Measurements from ENCODE around the gene TBC1D22A.
"Not testable (repeated sequence)": the region's sequence is repeated elsewhere in the genome, so short reads cannot be mapped to it uniquely, and the experiment has no call there.

Gene TBC1D22A

GRCh38 chr22:47123827-47124442 is 361.5 kb downstream of the TBC1D22A start:
- no peak for DNase-seq (ENCODE audit: low spot score)

DNA sequence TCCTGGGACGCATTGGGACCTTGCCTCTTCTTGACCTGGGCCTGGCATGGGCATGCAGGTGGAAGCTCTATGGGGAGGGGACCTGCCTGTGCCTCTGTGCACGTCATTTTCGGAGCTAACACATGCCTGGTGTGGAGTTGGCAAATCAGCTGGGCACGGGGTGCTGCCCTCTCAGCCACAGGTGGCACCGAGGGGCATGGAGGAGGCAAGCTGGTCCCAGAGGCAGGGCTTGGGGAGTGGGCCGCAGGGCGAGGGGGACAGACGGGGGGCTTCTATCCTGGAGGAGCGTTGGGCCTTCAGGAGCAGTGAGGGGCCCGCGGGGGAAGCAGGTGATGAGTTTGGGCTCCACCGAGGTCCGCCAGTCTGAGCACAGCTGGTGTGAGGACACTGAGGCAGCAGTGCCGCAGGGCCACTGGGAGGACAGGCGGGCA is 362.0 kb downstream of the TBC1D22A start:
- DNase-seq (ENCODE audit: low spot score) = no peak

DNA sequence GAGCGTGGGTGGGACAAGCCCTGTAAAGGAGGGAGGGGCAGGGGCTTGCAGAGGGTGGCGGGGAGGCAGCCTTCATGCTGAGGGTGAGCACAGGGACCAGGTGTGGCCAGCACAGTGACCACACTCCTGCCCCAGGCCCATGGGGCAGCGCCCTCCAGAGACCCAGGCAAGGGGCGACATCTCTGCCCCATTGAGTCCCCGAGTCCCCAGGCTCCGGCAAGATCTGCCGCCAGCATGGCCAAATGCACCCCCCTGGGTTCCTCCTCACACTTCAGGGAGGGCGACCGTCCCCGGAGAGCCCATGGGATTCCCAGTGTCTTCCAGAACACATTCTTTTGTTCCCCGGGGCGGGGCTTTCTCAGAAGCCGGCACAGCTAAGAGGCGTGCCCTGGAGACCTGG is 362.5 kb downstream of the TBC1D22A start:
- no peak for DNase-seq (ENCODE audit: low spot score)

DNA sequence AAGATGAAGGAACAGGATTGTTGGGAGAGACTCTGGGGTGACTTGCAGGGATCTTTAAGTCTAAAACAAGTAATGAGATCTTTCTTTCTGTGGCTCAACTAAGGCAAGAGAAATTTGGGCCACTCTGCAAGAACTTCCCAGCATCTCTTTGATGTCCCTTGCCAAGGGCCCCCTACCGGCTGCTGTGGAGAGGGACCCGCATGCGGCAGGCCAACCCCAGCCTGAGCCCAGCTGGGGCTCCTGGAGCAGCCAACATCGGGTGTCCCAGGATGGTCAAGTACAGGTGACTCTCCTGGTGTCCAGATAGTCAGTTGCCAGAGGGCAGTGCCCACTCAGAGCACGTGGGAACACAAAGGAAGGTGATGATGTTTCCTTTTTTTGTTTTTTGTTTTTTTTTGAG is 363.2 kb downstream of the TBC1D22A start:
- DNase-seq (ENCODE audit: low spot score) = peak; percentile 20

- no peak for DNase-seq (ENCODE audit: low spot score)
These were observed 363.9 kb downstream of the TBC1D22A start for GRCh38 chr22:47126344-47126811.

GRCh38 chr22:47127441-47127871 is 365.0 kb downstream of the TBC1D22A start:
- no peak for DNase-seq (ENCODE audit: low spot score)

- no peak for DNase-seq (ENCODE audit: low spot score)
These were observed 365.8 kb downstream of the TBC1D22A start for GRCh38 chr22:47128216-47128615.

DNA sequence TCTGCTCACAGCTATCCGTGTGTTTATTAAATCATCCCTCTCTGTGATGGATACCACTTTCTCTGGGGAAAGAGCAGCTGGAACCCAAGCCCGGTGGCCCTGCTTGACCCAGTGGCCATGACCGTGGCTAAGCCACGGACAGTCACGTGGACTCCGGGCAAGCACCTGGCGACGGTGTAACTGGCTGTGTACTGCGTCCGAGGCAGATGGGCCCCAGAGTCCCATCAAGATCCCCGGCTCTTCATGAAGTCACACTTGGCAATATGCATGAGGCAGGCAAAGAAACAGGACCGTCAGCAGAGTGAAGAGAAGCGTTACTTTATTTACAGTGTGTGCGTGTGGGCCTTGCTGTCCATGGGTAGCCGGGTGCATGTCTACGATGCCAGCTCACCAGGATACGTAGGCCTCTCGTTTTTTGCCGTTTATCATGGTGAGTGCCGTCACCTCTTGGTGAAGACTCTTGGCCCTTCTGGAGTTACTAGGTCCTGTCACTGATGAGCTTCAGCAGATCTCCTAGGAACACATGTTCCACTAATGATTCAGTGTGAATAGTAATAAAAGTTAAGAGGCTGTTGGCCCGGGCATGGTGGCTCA is 366.3 kb downstream of the TBC1D22A start:
- DNase-seq (ENCODE audit: low spot score) = no peak

- peak; percentile 85 for DNase-seq (ENCODE audit: low spot score)
These were observed 367.6 kb downstream of the TBC1D22A start for GRCh38 chr22:47129902-47130635.

- DNase-seq (ENCODE audit: low spot score) = no peak
These were observed 368.6 kb downstream of the TBC1D22A start for GRCh38 chr22:47130883-47131631.

DNA sequence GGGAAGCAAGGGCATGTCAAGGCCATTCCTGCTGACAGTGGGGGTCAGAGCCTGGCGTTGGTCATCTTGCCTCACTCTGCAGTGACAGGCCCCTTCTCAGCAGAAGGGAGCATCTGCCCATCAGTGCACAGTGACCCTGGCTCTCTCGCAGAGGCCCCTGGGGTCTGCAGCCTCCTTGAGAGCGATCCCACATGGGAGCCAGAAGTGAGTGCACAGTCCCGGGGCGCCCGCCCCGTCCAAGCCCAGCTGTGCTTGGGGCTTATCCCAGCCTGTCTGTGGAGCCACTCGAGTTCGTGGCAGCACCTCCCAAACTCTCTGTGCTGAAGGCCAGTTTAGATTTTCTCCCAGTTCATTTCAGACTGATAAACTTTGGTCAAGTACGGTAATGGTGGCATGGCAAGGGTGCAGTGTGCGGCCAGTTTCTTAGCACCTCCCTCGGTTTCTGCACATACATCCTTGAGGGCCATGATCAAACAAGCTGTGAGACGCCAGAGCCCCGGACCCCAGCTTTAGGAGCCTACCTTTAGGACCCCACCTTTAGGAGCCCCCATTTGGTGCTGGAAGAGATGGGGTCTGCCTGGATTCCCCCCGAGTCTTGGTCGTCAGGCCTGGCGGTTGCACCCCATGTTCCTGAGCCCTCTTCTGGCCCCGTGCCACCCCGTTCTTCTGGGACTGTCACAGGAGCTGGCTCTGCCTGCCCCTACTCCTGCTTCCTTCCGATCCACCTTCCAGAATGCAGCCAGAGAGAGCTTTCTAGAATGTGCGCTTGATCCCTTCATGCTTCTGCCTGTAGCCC is 369.4 kb downstream of the TBC1D22A start:
- DNase-seq (ENCODE audit: low spot score) = no peak

- DNase-seq (ENCODE audit: low spot score) = no peak
These were observed 370.0 kb downstream of the TBC1D22A start for GRCh38 chr22:47132428-47132825.

DNA sequence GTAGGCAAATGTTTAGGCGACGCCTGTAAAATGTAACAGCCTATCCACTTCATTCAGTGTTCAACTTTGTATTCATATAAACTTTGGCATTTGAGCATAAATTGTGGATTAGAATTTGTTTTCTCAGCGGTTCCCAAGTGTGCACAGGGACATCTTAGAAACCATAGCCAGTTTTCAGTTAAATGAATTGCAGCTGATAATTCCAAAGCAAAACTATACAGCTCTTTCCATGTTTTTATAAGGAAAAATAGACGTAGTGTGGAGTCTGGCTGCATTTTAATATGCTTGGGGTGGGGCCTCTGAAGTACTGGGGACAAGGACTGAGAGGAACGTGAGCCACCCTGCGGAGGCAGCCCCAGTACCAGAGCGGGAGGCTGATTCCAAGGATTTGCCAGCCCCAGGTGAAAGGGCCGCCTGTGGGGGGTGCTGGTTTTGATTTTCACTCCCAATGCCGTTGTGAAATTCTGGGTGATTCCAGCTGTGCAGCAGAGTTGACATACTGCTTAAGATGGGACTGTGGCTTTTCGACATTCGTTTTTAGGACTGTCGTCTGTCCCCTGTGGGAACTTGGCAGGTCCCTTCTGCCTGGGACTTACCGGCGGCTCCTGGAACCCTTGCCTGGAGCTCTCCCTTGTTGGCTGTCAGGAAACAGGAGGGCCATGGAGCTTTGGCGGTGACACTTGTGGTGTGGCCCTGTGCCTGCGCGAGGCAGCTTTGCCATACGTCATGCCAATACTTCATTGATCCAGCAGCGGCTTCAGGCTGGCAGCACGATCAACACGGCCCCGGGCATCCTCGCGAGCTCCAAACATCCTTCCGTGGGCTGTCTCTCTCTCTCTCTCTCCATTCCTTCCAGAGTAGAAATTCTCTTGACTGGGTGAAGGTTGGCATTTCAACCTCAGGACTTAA is 370.9 kb downstream of the TBC1D22A start:
- no peak for DNase-seq (ENCODE audit: low spot score)

GRCh38 chr22:47134222-47134621 is 371.8 kb downstream of the TBC1D22A start:
- DNase-seq (ENCODE audit: low spot score) = no peak

DNA sequence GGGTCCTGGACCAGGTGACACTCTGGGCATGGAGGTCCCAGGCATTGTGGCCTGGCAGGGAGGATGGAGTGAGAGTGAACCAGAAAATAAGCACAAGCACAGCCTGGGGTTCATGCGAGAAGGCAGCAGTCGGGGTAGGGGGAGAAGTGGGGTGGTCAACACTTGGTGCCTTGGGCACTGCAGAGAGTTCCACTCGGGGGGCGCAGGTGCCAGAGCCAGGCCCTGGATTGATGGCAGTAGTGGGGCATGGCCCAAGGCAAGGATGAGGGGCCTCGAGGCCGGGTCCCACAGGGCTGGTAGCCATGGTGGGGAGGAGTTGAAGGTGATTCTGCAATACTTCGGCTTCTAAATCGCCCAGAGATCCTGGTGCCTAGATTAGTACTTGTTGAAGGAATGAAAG is 372.9 kb downstream of the TBC1D22A start:
- DNase-seq (ENCODE audit: low spot score) = no peak

DNA sequence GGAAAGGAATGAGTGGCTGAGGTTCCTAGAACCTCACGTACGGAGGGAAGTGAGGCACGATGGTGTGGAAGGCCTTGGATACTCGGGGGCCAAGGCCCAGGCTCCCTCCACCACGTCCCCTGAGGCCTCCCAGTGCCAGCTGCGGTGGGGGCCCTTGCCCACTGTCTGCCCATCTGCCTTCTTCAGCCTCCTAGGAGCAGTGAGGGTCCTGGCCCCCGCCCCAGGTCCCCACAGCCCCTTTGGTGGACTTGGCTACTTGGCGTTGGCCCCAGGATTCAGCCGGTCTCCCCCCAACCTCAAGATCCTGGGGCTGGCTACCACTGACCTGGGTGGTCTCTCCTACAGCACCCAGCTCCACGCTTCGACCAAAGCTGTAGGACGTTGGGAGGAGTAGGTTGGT is 373.6 kb downstream of the TBC1D22A start:
- no peak for DNase-seq (ENCODE audit: low spot score)

DNA sequence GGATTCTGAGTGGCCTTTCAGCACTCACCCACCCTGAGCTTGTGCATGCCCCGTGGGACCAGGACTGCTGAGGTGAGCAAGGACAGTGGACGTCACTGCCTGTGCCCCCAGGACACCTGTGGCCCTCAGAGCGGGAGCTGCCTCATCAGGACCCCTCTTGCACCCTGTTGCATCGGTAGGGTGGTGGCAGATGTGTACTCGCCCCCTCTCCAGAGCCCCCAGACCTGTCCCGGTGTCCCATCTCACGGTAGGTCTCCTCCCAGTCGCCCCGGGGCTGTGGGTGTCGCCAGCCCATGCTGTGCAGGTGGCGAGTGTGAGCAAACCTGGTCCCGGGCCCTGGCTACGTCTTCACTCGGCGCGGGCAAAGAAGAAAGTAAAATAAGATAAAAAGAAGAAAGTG is 374.2 kb downstream of the TBC1D22A start:
- no peak for DNase-seq (ENCODE audit: low spot score)

DNA sequence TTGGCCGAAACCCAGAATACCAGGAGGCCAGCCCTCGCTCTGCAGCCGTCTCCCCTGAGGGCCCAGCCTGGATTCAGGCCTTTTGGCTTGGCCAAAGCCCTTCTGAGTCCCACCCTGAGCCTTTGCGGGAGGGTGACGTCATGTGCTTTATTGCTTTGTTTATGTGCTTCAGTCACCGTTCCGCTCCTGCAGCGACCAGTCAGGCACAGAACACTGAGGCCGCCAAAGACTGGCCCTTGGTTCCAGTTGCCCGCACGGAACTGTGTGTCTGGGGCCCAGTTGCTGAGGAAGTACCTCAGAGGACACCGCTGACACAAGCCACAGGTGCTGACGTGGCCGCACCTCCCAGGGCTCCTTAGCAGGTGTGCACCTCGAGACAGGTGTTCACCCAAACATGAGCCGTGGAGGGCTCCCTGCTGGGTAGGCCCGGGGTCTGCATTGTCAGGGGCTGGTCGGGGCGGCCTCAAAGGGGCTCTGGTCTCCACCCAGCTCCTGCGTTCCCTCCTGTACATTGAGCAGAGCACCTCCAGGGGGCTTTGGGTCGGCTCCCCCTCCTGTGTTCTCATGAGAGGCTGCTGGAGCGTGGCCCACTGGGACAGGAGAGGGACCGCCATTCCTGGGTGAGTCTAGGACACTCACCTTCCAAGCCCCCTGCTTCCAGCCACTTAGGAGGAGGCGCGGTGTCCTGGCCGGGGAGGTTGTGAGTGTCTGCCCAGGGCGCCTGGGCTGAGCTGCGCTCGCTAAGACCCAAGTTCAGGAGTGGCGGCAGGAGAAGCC is 376.8 kb downstream of the TBC1D22A start:
- DNase-seq (ENCODE audit: low spot score) = no peak

DNA sequence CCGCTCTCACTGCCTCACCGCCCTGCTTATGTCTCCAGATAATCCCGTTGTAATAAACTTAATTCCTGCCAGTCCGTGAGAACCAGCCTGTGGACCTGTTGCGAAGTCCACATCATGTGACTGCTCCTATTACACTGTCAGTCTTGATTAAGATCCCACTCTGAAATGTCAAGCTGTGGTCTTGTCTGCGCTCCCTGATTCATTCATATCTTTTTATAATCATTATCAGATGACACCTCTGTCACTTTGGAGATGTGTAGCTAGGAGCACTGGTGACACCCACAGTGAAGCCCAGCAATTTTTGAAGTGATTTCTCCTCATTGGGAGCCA is 377.3 kb downstream of the TBC1D22A start:
- no peak for DNase-seq (ENCODE audit: low spot score)

- not testable (repeated sequence) for DNase-seq (ENCODE audit: low spot score)
These were observed 378.5 kb downstream of the TBC1D22A start for GRCh38 chr22:47140975-47141374.
